ENCODE results near the gene C17orf100. TPM values are rescaled to one million over a fixed set of nuclear protein-coding genes. Genes with fewer than 3 reads are reported as not detected.
A peak's percentile ranks its signal among the peaks of the same experiment; 100 is the strongest.

The C17orf100 gene
- total and polyA plus RNA-seq, 2 of the 13 experiments (the other 11 are each of a cell fraction or from before 2014, with no cell fraction given): 3.6 to 8.7 TPM

DNA sequence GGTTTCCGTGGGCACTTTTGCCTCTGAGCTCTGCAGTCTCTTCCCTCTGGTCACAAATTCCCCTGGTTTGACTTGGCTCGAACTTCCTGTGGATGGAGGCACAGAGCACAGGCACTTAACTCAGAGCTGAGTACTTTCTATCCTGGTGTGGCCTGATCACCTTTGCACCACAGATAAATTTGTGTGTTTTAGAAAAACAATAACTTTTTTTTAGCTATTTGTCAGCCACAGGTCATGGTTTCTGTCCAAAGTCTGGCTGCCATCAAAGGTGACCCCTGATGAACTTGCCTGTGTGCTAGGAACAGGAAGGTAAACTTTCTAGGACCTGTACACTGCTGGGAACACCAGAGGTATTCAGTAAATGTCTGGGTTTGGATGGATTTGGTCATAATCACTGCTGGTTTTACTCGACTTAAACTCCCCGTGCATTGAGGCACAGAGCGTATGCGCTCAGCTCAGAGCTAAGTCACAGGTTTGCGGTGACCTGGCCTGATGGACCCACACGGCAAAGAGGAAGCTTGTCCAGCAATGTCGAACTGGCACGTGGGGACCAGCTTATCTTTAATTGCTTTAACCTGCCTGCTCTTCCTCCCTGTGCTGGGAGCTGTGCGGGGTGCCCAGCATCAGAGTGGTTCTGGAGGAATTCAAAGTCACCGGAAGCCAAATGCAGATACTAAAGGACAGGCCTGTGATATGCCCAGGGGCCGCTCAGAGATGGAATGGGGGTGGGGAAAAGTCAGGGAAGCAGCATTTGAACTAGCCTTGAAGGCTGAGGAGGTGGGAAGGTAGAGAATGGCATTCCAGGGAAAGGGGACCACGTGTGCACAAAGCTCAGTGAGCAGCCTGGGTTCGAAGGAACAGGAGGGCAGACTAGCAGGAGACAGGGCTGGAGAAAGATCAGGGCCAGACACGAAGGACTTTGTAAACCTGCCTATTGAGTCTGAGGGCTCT lies 48.7 kb downstream of the C17orf100 start (continued):
- no peak for TF ChIP-seq SRF (IDR thresholded peaks at IDR 0.05; ENCODE audit: low read depth, low read length)
- TF ChIP-seq ZNF768 (CRISPR knock-in tag; IDR thresholded peaks at IDR 0.05): peak; percentile 49
- TF ChIP-seq PHF20 (CRISPR knock-in tag; IDR thresholded peaks at IDR 0.05): no peak; the same call in 1 of the 2 replicates
- TF ChIP-seq, protein P1, sequence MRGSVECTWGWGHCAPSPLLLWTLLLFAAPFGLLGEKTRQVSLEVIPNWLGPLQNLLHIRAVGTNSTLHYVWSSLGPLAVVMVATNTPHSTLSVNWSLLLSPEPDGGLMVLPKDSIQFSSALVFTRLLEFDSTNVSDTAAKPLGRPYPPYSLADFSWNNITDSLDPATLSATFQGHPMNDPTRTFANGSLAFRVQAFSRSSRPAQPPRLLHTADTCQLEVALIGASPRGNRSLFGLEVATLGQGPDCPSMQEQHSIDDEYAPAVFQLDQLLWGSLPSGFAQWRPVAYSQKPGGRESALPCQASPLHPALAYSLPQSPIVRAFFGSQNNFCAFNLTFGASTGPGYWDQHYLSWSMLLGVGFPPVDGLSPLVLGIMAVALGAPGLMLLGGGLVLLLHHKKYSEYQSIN (CRISPR knock-in tag; IDR thresholded peaks at IDR 0.05; ENCODE audit: borderline replicate concordance): no peak
- peak; percentile 61; the same call in 1 of the 2 replicates for TF ChIP-seq CAMTA2 (CRISPR knock-in tag; IDR thresholded peaks at IDR 0.05; ENCODE audit: borderline replicate concordance)
- no peak for TF ChIP-seq IRX3 (CRISPR knock-in tag; IDR thresholded peaks at IDR 0.05; ENCODE audit: borderline replicate concordance, low read depth)
- TF ChIP-seq PPARG (CRISPR knock-in tag; conservative IDR thresholded peaks at IDR 0.05): peak; percentile 98
- TF ChIP-seq, protein P2, sequence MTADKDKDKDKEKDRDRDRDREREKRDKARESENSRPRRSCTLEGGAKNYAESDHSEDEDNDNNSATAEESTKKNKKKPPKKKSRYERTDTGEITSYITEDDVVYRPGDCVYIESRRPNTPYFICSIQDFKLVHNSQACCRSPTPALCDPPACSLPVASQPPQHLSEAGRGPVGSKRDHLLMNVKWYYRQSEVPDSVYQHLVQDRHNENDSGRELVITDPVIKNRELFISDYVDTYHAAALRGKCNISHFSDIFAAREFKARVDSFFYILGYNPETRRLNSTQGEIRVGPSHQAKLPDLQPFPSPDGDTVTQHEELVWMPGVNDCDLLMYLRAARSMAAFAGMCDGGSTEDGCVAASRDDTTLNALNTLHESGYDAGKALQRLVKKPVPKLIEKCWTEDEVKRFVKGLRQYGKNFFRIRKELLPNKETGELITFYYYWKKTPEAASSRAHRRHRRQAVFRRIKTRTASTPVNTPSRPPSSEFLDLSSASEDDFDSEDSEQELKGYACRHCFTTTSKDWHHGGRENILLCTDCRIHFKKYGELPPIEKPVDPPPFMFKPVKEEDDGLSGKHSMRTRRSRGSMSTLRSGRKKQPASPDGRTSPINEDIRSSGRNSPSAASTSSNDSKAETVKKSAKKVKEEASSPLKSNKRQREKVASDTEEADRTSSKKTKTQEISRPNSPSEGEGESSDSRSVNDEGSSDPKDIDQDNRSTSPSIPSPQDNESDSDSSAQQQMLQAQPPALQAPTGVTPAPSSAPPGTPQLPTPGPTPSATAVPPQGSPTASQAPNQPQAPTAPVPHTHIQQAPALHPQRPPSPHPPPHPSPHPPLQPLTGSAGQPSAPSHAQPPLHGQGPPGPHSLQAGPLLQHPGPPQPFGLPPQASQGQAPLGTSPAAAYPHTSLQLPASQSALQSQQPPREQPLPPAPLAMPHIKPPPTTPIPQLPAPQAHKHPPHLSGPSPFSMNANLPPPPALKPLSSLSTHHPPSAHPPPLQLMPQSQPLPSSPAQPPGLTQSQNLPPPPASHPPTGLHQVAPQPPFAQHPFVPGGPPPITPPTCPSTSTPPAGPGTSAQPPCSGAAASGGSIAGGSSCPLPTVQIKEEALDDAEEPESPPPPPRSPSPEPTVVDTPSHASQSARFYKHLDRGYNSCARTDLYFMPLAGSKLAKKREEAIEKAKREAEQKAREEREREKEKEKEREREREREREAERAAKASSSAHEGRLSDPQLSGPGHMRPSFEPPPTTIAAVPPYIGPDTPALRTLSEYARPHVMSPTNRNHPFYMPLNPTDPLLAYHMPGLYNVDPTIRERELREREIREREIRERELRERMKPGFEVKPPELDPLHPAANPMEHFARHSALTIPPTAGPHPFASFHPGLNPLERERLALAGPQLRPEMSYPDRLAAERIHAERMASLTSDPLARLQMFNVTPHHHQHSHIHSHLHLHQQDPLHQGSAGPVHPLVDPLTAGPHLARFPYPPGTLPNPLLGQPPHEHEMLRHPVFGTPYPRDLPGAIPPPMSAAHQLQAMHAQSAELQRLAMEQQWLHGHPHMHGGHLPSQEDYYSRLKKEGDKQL (CRISPR knock-in tag; IDR thresholded peaks at IDR 0.05; ENCODE audit: low read depth): peak; percentile 91
- peak; percentile 81 for TF ChIP-seq FOSL2 (CRISPR knock-in tag; IDR thresholded peaks at IDR 0.05)
- no peak for TF ChIP-seq ZNF562 (CRISPR knock-in tag; IDR thresholded peaks at IDR 0.05; ENCODE audit: borderline replicate concordance)
- no peak for TF ChIP-seq MAZ (IDR thresholded peaks at IDR 0.05; ENCODE audit: borderline replicate concordance, low read depth, low read length)
- peak; percentile 60; the same call in 1 of the 2 replicates for TF ChIP-seq MAZ (CRISPR knock-in tag; IDR thresholded peaks at IDR 0.05; ENCODE audit: low read depth)
- TF ChIP-seq KMT2A (CRISPR knock-in tag; IDR thresholded peaks at IDR 0.05): no peak
- TF ChIP-seq, protein P3, sequence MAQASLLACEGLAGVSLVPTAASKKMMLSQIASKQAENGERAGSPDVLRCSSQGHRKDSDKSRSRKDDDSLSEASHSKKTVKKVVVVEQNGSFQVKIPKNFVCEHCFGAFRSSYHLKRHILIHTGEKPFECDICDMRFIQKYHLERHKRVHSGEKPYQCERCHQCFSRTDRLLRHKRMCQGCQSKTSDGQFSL (CRISPR knock-in tag; IDR thresholded peaks at IDR 0.05): 0 out of 2 replicates have a peak, but pooled peaks have one; percentile 18
- TF ChIP-seq MED8 (CRISPR knock-in tag; IDR thresholded peaks at IDR 0.05; ENCODE audit: insufficient replicate concordance): peak; percentile 98
- TF ChIP-seq, protein P4, sequence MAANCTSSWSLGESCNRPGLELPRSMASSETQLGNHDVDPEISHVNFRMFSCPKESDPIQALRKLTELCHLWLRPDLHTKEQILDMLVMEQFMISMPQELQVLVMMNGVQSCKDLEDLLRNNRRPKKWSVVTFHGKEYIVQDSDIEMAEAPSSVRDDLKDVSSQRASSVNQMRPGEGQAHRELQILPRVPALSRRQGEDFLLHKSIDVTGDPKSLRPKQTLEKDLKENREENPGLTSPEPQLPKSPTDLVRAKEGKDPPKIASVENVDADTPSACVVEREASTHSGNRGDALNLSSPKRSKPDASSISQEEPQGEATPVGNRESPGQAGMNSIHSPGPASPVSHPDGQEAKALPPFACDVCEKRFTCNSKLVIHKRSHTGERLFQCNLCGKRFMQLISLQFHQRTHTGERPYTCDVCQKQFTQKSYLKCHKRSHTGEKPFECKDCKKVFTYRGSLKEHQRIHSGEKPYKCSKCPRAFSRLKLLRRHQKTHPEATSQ (CRISPR knock-in tag; IDR thresholded peaks at IDR 0.05; ENCODE audit: borderline replicate concordance): peak; percentile 83; the same call in 1 of the 2 replicates
- peak; percentile 36 for TF ChIP-seq STAG1 (CRISPR knock-in tag; IDR thresholded peaks at IDR 0.05)
- no peak for TF ChIP-seq TEAD2 (CRISPR knock-in tag; IDR thresholded peaks at IDR 0.05)
- no peak for TF ChIP-seq SCMH1 (CRISPR knock-in tag; IDR thresholded peaks at IDR 0.05; ENCODE audit: borderline replicate concordance)
- no peak for TF ChIP-seq ZNF10 (CRISPR knock-in tag; IDR thresholded peaks at IDR 0.05; ENCODE audit: borderline replicate concordance, low read depth)
- peak; percentile 23 for TF ChIP-seq ZEB1 (IDR thresholded peaks at IDR 0.05; ENCODE audit: insufficient replicate concordance, low read depth)
